GM18858 (cell line): ENCODE measurements around the gene PROM1.

Experiments
- ATAC-seq: cut with Tn5 transposase; IDR thresholded peaks from one replicate; pipeline ENCODE4 v1.9.1; 2021; ENCODE audit not compliant: unreplicated experiment

Gene PROM1

GRCh38 chr4:15995826-15996225 is 88.0 kb downstream of the PROM1 start:
- ATAC-seq = no peak

GRCh38 chr4:15992167-15992485 is 91.7 kb downstream of the PROM1 start:
- no peak for ATAC-seq

GRCh38 chr4:15990570-15991285 is 93.1 kb downstream of the PROM1 start:
- no peak for ATAC-seq

GRCh38 chr4:15989424-15989823 is 94.4 kb downstream of the PROM1 start:
- ATAC-seq = no peak

GRCh38 chr4:15988222-15988621 is 95.6 kb downstream of the PROM1 start:
- no peak for ATAC-seq

- ATAC-seq = no peak
These were observed 96.9 kb downstream of the PROM1 start for GRCh38 chr4:15986907-15987306.

- no peak for ATAC-seq
These were observed 100.2 kb downstream of the PROM1 start for GRCh38 chr4:15983610-15984009.

- no peak for ATAC-seq
These were observed 100.8 kb downstream of the PROM1 start for GRCh38 chr4:15982842-15983524.

GRCh38 chr4:15976456-15977447 is 107.1 kb downstream of the PROM1 start:
- ATAC-seq = no peak

- ATAC-seq = no peak
These were observed 112.6 kb downstream of the PROM1 start for GRCh38 chr4:15971068-15971801.

- no peak for ATAC-seq
These were observed 115.1 kb downstream of the PROM1 start for GRCh38 chr4:15968551-15969300.

GRCh38 chr4:15965325-15965724 is 118.5 kb downstream of the PROM1 start:
- ATAC-seq = no peak

GRCh38 chr4:15964159-15964558 is 119.7 kb downstream of the PROM1 start:
- no peak for ATAC-seq

- ATAC-seq = peak; percentile 95
These were observed 120.2 kb downstream of the PROM1 start for GRCh38 chr4:15963576-15963975.

GRCh38 chr4:15963001-15963451 is 120.8 kb downstream of the PROM1 start, which contains the start of gene FGFBP2:
FGFBP2 (minus strand) TSS chr4:15963175; CDS start chr4:15963129, 46 bp downstream.
- peak; percentile 29 for ATAC-seq

- no peak for ATAC-seq
These were observed 121.9 kb downstream of the PROM1 start for GRCh38 chr4:15961781-15962510.

GRCh38 chr4:15958562-15958961 is 125.3 kb downstream of the PROM1 start:
- ATAC-seq = no peak

GRCh38 chr4:15956179-15956850 is 127.5 kb downstream of the PROM1 start:
- peak; percentile 88 for ATAC-seq

- no peak for ATAC-seq
These were observed 128.2 kb downstream of the PROM1 start for GRCh38 chr4:15955670-15956069.
